Panc1 (cell line): ENCODE results near the gene CCDC157. TPM values are rescaled to one million over a fixed set of nuclear protein-coding genes. Genes with fewer than 3 reads are reported as not detected.

ENCODE experiments used
- ATAC-seq: fragments of 200-7000 bp; cut with Tn5 transposase; 2 replicates; pipeline ENCODE4 v1.9.1; 2020; ENCODE audit warnings: mild to moderate bottlenecking, moderate library complexity
- BruUV-seq: library from RNA; stranded (reverse); fragments of 400-500 nt; replicated peaks from 2 replicates; lab custom pipeline; 2021; lab: Mats Ljungman, UMichigan
- CTCF ChIA-PET: fragments of 300-600 bp; sonication (Branson Sonifier 250); formaldehyde crosslinking; loops from one replicate; lab custom pipeline; 2022; ENCODE audit warnings: antibody characterized with exemption; lab: Charles Lee
- POLR2A ChIA-PET: fragments of 300-600 bp; sonication (Branson Sonifier 250); formaldehyde crosslinking; loops from one replicate; lab custom pipeline; 2022; ENCODE audit warnings: antibody characterized with exemption; lab: Charles Lee
- DNase-seq: peaks from one replicate; pipeline ENCODE4 v3.0.0-alpha.2; 2010; ENCODE audit warnings: low read depth, low spot score
- H3K27ac ChIP-seq: 2 replicates; pipeline ENCODE4 v1.5.1; 2011; ENCODE audit warnings: mild to moderate bottlenecking, low read length, inconsistent platforms
- H3K27me3 ChIP-seq: fragments of 200-500 bp; sonication (Bioruptor generic); 2 replicates; pipeline ENCODE4 v1.6.0; 2014; ENCODE audit warnings: low read length, inconsistent platforms; ENCODE audit not compliant: control insufficient read depth, insufficient read depth
- H3K36me3 ChIP-seq: fragments of 200-500 bp; sonication (Bioruptor generic); 2 replicates; pipeline ENCODE4 v1.5.1; 2014; ENCODE audit warnings: inconsistent platforms, mild to moderate bottlenecking, low read length, moderate library complexity; ENCODE audit not compliant: control insufficient read depth, insufficient read depth
- H3K4me1 ChIP-seq: 2 replicates; pipeline ENCODE4 v1.5.1; 2011; ENCODE audit warnings: inconsistent platforms, mild to moderate bottlenecking, low read length, moderate library complexity; ENCODE audit not compliant: control insufficient read depth, insufficient read depth
- H3K4me3 ChIP-seq, 2 experiments: 2 replicates each; pipeline ENCODE4 v1.5.1; 2011 to 2012; ENCODE audit warnings: low read depth in 2 of 2, low read length in 2 of 2, mild to moderate bottlenecking in 2 of 2, inconsistent platforms in 1 of 2, moderate library complexity in 1 of 2
- H3K9me3 ChIP-seq: fragments of 200-500 bp; sonication (Bioruptor generic); 2 replicates; pipeline ENCODE4 v1.5.1; 2014; ENCODE audit warnings: low read depth, mild to moderate bottlenecking, inconsistent platforms, low read length, moderate library complexity; ENCODE audit not compliant: control insufficient read depth, insufficient read depth
- CTCF ChIP-seq: fragments of 450-650 bp; IDR thresholded peaks from 2 replicates; pipeline ENCODE4 v1.5.1; 2017; ENCODE audit warnings: mild to moderate bottlenecking
- POLR2AphosphoS5 ChIP-seq: IDR thresholded peaks from 2 replicates; pipeline ENCODE4 v1.6.1; 2012; ENCODE audit warnings: mild to moderate bottlenecking, low read depth, low read length, moderate library complexity
- REST ChIP-seq, 2 experiments: IDR thresholded peaks; 2 replicates each; pipeline ENCODE4 v1.6.1; 2011 to 2012; ENCODE audit warnings: low read depth in 2 of 2, control low read depth in 1 of 2, low read length in 1 of 2, mild to moderate bottlenecking in 1 of 2, moderate library complexity in 1 of 2; ENCODE audit not compliant: insufficient read depth in 1 of 2
- SIN3A ChIP-seq: IDR thresholded peaks from 2 replicates; pipeline ENCODE4 v1.6.1; 2012; ENCODE audit warnings: low read depth, mild to moderate bottlenecking, low read length, moderate library complexity, borderline replicate concordance; ENCODE audit not compliant: insufficient read depth
- TCF7L2 ChIP-seq: IDR thresholded peaks from 2 replicates; pipeline ENCODE4 v1.6.1; 2011; ENCODE audit warnings: mild to moderate bottlenecking, low read depth, low read length, inconsistent platforms
- in situ Hi-C: cut with HindIII; loops from 2 replicates; pipeline ENCODE4 v1.10.0; 2016; ENCODE audit warnings: low sequenced_read_pairs, low pct_unique_long_range_greater_than_20kb
- intact Hi-C: fragments of 100-400 bp; cut with micrococcal nuclease; formaldehyde crosslinking; loops from one replicate; pipeline ENCODE4 v1.10.0; 2022; ENCODE audit not compliant: unreplicated experiment
- total RNA-seq: library from RNA; stranded (reverse); gene quantifications from one replicate; pipeline ENCODE4 v1.2.1, GENCODE V29; 2021; ENCODE audit not compliant: unreplicated experiment

The CCDC157 gene
- total RNA-seq, 1 experiment from 2014 or later: 2.1 TPM

- Histone ChIP-seq H3K27me3 (no peaks in the 10 kb centered on the region), H3K36me3 (no peaks in the 10 kb centered on the region), H3K27ac (no peak overlapping the region), H3K4me3 (no peak overlapping the region), H3K9me3 (no peaks in the 10 kb centered on the region), H3K4me1 (no peaks in the 10 kb centered on the region)
- TF ChIP-seq TCF7L2 (no peak), REST (IDR thresholded peaks at IDR 0.05; ENCODE audit: insufficient read depth in 1 of 2, low read depth in 2 of 2, low read length in 1 of 2) (no peak), SIN3A (no peak), CTCF (no peak), POLR2AphosphoS5 (no peak)
- no TSS peak for BruUV-seq
- intact Hi-C loops (no loop called here), in situ Hi-C loops (no loop called here)
- CTCF ChIA-PET: interaction anchor here (0.6 kb wide), 1 partner anchor 107 kb away, joined by 8 read pairs; no protein-coding TSS in a partner anchor
- ATAC-seq: no peak
- DNase-seq: no peak
- POLR2A ChIA-PET: no interaction called here
Observed at GRCh38 chr22:30361916-30362650, 5.3 kb downstream of the CCDC157 start.

- ATAC-seq (no peak), DNase-seq (no peak)
- Histone ChIP-seq H3K36me3 (no peaks in the 10 kb centered on the region), H3K4me1 (no peaks in the 10 kb centered on the region), H3K9me3 (no peaks in the 10 kb centered on the region), H3K27me3 (no peaks in the 10 kb centered on the region), H3K4me3 (no peak overlapping the region), H3K27ac (no peak overlapping the region)
- POLR2A ChIA-PET: interaction anchor here (0.6 kb wide), 1 partner anchor 680 kb away, joined by 3 read pairs; no protein-coding TSS in a partner anchor
- CTCF ChIA-PET: interaction anchor here (0.6 kb wide), 1 partner anchor 107 kb away, joined by 8 read pairs; no protein-coding TSS in a partner anchor
- BruUV-seq: no TSS peak
- TF ChIP-seq REST (IDR thresholded peaks at IDR 0.05; ENCODE audit: insufficient read depth in 1 of 2, low read depth in 2 of 2, low read length in 1 of 2) (no peak), POLR2AphosphoS5 (no peak), TCF7L2 (no peak), SIN3A (no peak), CTCF (no peak)
- intact Hi-C loops (no loop called here), in situ Hi-C loops (no loop called here)
Observed at GRCh38 chr22:30362651-30363281, 6.0 kb downstream of the CCDC157 start.
